ENCODE data around the gene CD82. TPM values are rescaled to one million over a fixed set of nuclear protein-coding genes. Genes with fewer than 3 reads are reported as not detected.

The CD82 gene
- total RNA-seq, 1 donor from 2014 or later, result 770 TPM

DNA sequence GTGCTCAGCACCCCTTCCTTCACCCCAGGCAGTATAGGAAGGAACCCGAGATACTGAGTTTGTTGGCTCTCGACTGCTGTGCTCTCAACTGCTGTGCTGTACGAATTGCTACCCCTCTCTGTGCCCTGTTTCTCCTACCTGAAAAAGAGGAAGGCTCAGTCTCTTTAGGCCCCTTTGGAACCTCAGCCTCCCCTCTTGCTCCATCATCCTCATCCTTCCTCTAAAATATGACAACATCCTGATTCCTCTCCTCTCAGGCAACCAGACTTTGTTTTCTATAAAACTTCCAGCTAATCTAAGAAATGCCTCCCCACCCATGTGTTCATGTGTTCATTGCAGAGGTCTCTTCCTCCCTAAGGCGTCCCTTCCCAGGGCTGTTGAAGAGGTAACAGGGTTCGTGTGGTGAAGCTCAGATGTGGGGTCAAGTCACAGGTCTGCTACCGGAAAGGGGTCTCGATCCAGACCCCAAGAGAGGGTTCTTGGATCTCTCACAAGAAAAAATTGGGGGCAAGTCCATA, 35.5 kb upstream of the CD82 start:
- Mint-ChIP-seq H3K4me1 (peaks cover 12% of the 10 kb centered on the region), H3K36me3 (ENCODE audit: low read depth) (no peaks in the 10 kb centered on the region), H3K4me3 (no peak overlapping the region), H3K27ac (no peak overlapping the region), H3K27me3 (peaks cover 34% of the 10 kb centered on the region), H3K9me3 (no peaks in the 10 kb centered on the region)
- TF ChIP-seq, protein P1, sequence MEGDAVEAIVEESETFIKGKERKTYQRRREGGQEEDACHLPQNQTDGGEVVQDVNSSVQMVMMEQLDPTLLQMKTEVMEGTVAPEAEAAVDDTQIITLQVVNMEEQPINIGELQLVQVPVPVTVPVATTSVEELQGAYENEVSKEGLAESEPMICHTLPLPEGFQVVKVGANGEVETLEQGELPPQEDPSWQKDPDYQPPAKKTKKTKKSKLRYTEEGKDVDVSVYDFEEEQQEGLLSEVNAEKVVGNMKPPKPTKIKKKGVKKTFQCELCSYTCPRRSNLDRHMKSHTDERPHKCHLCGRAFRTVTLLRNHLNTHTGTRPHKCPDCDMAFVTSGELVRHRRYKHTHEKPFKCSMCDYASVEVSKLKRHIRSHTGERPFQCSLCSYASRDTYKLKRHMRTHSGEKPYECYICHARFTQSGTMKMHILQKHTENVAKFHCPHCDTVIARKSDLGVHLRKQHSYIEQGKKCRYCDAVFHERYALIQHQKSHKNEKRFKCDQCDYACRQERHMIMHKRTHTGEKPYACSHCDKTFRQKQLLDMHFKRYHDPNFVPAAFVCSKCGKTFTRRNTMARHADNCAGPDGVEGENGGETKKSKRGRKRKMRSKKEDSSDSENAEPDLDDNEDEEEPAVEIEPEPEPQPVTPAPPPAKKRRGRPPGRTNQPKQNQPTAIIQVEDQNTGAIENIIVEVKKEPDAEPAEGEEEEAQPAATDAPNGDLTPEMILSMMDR (IDR thresholded peaks at IDR 0.05), result no peak
- DNase-seq (no peak), ATAC-seq (ENCODE audit: low read depth) (no peak)
- intact Hi-C loops (cut with micrococcal nuclease), result no loop called here
- POLR2A ChIA-PET, result no interaction called here
- CTCF ChIA-PET, result no interaction called here

DNA sequence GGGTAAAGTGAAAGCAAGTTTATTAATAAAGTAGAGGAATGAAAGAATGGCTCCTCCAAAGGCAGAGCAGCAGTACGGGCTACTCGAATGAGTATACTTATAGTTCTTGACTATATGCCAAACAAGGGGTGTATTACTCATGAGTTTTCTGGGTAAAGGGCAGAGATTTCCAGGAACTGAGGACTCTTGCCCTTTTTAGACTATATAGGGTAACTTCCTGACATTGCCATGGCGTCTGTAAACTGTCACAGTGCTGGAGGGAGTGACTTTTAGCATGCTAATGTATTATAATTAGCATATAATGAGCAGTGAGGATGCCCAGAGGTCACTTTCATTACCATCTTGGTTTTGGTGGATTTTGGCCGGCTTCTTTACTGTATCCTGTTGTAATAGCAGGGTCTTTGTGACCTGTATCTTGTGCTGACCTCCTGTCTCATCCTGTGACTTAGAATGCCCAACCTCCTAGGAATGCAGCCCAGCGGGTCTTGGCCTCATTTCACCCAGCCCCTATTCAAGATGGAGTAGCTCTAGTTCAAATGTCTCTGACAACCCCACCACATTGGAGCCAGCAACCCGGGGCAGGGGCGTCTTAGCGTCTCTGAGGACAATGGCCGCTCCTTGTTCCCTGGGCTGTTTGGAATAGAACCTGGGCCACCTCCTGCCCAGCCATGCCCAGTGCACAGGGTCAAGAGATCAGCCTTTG, 34.9 kb upstream of the CD82 start:
- Mint-ChIP-seq H3K4me1 (peaks cover 12% of the 10 kb centered on the region), H3K27ac (no peak overlapping the region), H3K27me3 (peaks cover 33% of the 10 kb centered on the region), H3K36me3 (ENCODE audit: low read depth) (no peaks in the 10 kb centered on the region), H3K4me3 (no peak overlapping the region), H3K9me3 (no peaks in the 10 kb centered on the region)
- TF ChIP-seq, protein P1 (IDR thresholded peaks at IDR 0.05), result no peak
- ChIA-PET CTCF (no interaction called here), POLR2A (no interaction called here)
- ATAC-seq (ENCODE audit: low read depth), result no peak
- intact Hi-C loops (cut with micrococcal nuclease), result no loop called here
- no peak for DNase-seq

DNA sequence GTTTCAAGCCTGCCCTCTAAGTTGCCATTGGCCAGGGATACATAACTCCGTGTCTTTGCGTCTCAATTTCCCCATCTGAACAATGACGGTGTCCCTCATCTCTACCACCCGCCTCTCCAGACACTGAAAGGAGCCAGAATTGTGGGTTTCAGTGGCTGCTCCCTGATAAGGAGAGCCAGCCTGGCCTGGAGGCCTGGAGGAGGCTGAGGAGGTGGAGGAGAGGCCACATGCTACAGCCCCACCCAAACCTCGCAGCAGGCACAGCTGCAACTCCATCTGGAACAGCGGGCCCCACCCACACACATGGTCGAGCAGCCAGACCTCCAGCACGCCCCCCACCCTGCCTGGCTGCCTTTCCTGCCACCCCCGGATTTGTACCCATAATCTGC, 34.4 kb upstream of the CD82 start:
- Mint-ChIP-seq H3K27me3 (peaks cover 31% of the 10 kb centered on the region), H3K4me3 (no peak overlapping the region), H3K27ac (no peak overlapping the region), H3K9me3 (no peaks in the 10 kb centered on the region), H3K36me3 (ENCODE audit: low read depth) (no peaks in the 10 kb centered on the region), H3K4me1 (peaks cover 12% of the 10 kb centered on the region)
- DNase-seq (no peak), ATAC-seq (ENCODE audit: low read depth) (no peak)
- TF ChIP-seq, protein P1 (IDR thresholded peaks at IDR 0.05), result no peak
- ChIA-PET CTCF (no interaction called here), POLR2A (no interaction called here)
- intact Hi-C loops (cut with micrococcal nuclease), result no loop called here

- H3K36me3 Mint-ChIP-seq (ENCODE audit: low read depth), result no peaks in the 10 kb centered on the region
- POLR2A ChIA-PET, result no interaction called here
These were observed 33.8 kb upstream of the CD82 start for GRCh38 chr11:44531636-44532035.

GRCh38 chr11:44532809-44533208, 32.7 kb upstream of the CD82 start:
- CTCF ChIA-PET, result interaction anchor here (1.1 kb wide), 1 partner anchor 84 kb away, joined by 3 read pairs; no protein-coding TSS in a partner anchor
- TF ChIP-seq, protein P1 (IDR thresholded peaks at IDR 0.05), result no peak
- DNase-seq, result no peak
- Mint-ChIP-seq H3K27ac (no peak overlapping the region), H3K4me1 (peaks cover 12% of the 10 kb centered on the region), H3K27me3 (peaks cover 29% of the 10 kb centered on the region), H3K36me3 (ENCODE audit: low read depth) (no peaks in the 10 kb centered on the region), H3K4me3 (no peak overlapping the region), H3K9me3 (no peaks in the 10 kb centered on the region)
- no peak for ATAC-seq (ENCODE audit: low read depth)
- POLR2A ChIA-PET, result no interaction called here
- intact Hi-C loops (cut with micrococcal nuclease), result no loop called here

More at GRCh38 chr11:44531636-44532035, 33.8 kb upstream of the CD82 start:
- Mint-ChIP-seq H3K27me3 (peaks cover 34% of the 10 kb centered on the region), H3K27ac (no peak overlapping the region), H3K4me1 (peaks cover 12% of the 10 kb centered on the region), H3K4me3 (no peak overlapping the region), H3K9me3 (no peaks in the 10 kb centered on the region)
- TF ChIP-seq, protein P1 (IDR thresholded peaks at IDR 0.05), result no peak
- CTCF ChIA-PET, result interaction anchor here (0.8 to 1.1 kb wide), 2 partner anchors 86 to 436 kb away, joined by 3 to 5 read pairs; partner anchors contain the start of gene EXT2
- DNase-seq (no peak), ATAC-seq (ENCODE audit: low read depth) (no peak)
- intact Hi-C loops (cut with micrococcal nuclease), result no loop called here

All from activated B cell treated with CpG ODN at 0.5 μM for 24 hours (primary cell).